ENCODE results near the gene TAS2R50.

Gene TAS2R50

DNA sequence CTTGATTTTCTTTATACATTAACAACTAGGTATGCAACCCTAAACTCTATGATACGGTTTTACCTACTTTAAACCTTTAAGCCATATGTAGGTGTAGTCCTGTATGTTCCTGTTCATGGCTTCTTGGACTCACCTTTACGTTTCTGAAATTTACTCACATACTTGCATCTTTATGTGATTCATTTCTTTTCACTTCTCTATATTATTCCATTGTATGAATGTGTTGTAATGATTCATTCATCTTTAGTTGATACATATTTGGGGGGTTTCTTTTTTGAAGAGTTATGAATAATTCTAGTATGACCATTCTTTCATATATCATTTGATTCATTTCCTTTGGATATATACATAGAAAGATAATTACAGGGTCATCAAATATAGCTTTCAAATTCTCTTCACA, 2.4 kb upstream of the TAS2R50 start:
- H3K9me3 ChIP-seq (ENCODE audit: control insufficient read depth, insufficient read depth, low read length): no peaks in the 10 kb centered on the region
- H3K36me3 ChIP-seq (ENCODE audit: control insufficient read depth, insufficient read depth, low read length): no peaks in the 10 kb centered on the region
- no peak overlapping the region for H3K9ac ChIP-seq (ENCODE audit: low read depth, low read length)
- H3K4me3 ChIP-seq (ENCODE audit: low read depth, low read length): no peak overlapping the region
- H3K27me3 ChIP-seq (ENCODE audit: control insufficient read depth, insufficient read depth, low read length): no peaks in the 10 kb centered on the region
- no peaks in the 10 kb centered on the region for H3K4me1 ChIP-seq (ENCODE audit: control insufficient read depth, insufficient read depth, low read length)

- Histone ChIP-seq H3K4me3 (ENCODE audit: low read depth, low read length) (no peak overlapping the region), H3K9me3 (ENCODE audit: control insufficient read depth, insufficient read depth, low read length) (no peaks in the 10 kb centered on the region), H3K36me3 (ENCODE audit: control insufficient read depth, insufficient read depth, low read length) (no peaks in the 10 kb centered on the region), H3K27me3 (ENCODE audit: control insufficient read depth, insufficient read depth, low read length) (no peaks in the 10 kb centered on the region), H3K4me1 (ENCODE audit: control insufficient read depth, insufficient read depth, low read length) (peaks cover 3% of the 10 kb centered on the region), H3K9ac (ENCODE audit: low read depth, low read length) (no peak overlapping the region)
Measured at GRCh38 chr12:10982244-10982643, 4.5 kb downstream of the TAS2R50 start.

DNA sequence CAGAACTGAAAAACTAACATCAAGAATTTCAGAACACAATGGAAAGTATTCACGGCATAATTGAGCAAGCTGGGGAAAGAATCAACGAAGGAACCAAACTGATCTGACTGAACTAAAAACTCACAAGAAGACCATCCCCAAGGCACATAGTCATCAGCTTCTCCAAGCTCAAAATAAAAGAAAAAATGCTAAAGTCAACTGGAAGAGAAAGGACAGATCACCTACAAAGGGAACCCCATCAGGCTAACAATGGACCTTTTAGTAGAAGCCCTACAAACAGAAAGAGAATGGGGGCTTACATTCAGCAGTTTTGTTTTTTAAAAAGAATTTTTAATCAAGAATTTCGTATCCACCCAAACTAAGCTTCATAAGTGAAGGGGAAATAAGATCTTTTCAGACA, 11.7 kb downstream of the TAS2R50 start:
- no peaks in the 10 kb centered on the region for H3K9me3 ChIP-seq (ENCODE audit: control insufficient read depth, insufficient read depth, low read length)
- H3K9ac ChIP-seq (ENCODE audit: low read depth, low read length): no peak overlapping the region
- H3K4me3 ChIP-seq (ENCODE audit: low read depth, low read length): no peak overlapping the region
- H3K27me3 ChIP-seq (ENCODE audit: control insufficient read depth, insufficient read depth, low read length): no peaks in the 10 kb centered on the region
- peaks cover 18% of the 10 kb centered on the region for H3K4me1 ChIP-seq (ENCODE audit: control insufficient read depth, insufficient read depth, low read length)
- no peaks in the 10 kb centered on the region for H3K36me3 ChIP-seq (ENCODE audit: control insufficient read depth, insufficient read depth, low read length)

DNA sequence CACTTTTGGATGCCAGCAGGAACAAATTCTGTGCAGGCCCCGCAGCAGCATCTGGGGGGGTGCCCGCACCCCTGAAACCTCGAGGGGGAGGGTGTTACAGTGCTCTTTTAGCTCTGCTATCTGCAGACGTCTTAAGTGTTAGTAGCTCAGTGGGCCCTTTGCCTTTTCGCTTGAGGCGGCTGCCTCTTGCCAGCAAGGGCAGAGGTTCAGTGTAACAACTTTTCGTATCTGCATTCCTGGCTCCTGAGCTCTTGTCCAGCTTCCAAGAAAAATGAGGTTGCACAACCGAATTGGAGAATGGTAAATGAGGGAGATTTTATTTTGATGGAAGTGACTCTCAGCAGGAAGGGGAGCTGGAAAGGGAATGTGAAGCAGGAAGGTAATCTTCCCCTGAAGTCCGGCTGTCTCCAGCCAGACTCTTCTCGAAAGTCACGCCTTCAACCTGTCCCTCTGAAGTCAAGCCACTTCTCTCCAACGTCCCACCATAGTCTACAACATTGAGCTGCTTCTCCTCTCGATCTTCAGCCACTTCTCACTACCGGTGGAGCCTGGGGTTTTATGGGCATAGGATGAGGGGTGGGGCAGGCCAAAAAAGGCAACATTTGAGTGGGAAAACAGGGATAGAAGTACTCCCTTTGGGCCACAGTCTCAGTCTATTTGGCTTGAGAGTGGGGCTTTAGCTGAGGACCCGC, 17.8 kb downstream of the TAS2R50 start:
- Histone ChIP-seq H3K9ac (ENCODE audit: low read depth, low read length) (no peak overlapping the region), H3K27me3 (ENCODE audit: control insufficient read depth, insufficient read depth, low read length) (no peaks in the 10 kb centered on the region), H3K4me3 (ENCODE audit: low read depth, low read length) (no peak overlapping the region), H3K9me3 (ENCODE audit: control insufficient read depth, insufficient read depth, low read length) (no peaks in the 10 kb centered on the region), H3K4me1 (ENCODE audit: control insufficient read depth, insufficient read depth, low read length) (no peaks in the 10 kb centered on the region), H3K36me3 (ENCODE audit: control insufficient read depth, insufficient read depth, low read length) (no peaks in the 10 kb centered on the region)

DNA sequence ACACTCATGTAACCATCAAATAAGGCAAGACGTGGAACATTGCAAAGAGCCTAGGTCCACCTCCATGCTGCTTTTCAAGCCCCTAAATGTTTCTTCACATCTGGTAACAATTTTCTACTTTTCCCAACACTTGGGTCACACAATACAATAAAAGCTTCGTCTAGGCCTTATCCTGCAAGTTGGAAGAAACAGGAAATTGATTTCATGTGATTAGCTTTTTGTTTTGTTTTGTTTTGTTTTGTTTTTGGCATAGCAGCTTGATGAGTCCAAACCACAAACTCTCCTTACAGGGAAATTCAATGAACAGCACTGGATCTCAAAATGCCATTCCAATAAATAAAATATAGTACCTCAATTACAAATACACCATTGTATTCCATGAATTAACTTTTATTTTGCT, 19.3 kb downstream of the TAS2R50 start:
- no peak overlapping the region for H3K9ac ChIP-seq (ENCODE audit: low read depth, low read length)
- no peak overlapping the region for H3K4me3 ChIP-seq (ENCODE audit: low read depth, low read length)
- no peaks in the 10 kb centered on the region for H3K9me3 ChIP-seq (ENCODE audit: control insufficient read depth, insufficient read depth, low read length)
- H3K4me1 ChIP-seq (ENCODE audit: control insufficient read depth, insufficient read depth, low read length): no peaks in the 10 kb centered on the region
- H3K27me3 ChIP-seq (ENCODE audit: control insufficient read depth, insufficient read depth, low read length): no peaks in the 10 kb centered on the region
- no peaks in the 10 kb centered on the region for H3K36me3 ChIP-seq (ENCODE audit: control insufficient read depth, insufficient read depth, low read length)

- H3K27me3 ChIP-seq (ENCODE audit: control insufficient read depth, insufficient read depth, low read length): no peaks in the 10 kb centered on the region
- H3K4me1 ChIP-seq (ENCODE audit: control insufficient read depth, insufficient read depth, low read length): no peaks in the 10 kb centered on the region
- no peak overlapping the region for H3K4me3 ChIP-seq (ENCODE audit: low read depth, low read length)
- no peak overlapping the region for H3K9ac ChIP-seq (ENCODE audit: low read depth, low read length)
- no peaks in the 10 kb centered on the region for H3K9me3 ChIP-seq (ENCODE audit: control insufficient read depth, insufficient read depth, low read length)
- no peaks in the 10 kb centered on the region for H3K36me3 ChIP-seq (ENCODE audit: control insufficient read depth, insufficient read depth, low read length)
Measured at GRCh38 chr12:10966314-10966713, 20.4 kb downstream of the TAS2R50 start.

- no peaks in the 10 kb centered on the region for H3K9me3 ChIP-seq (ENCODE audit: control insufficient read depth, insufficient read depth, low read length)
- no peaks in the 10 kb centered on the region for H3K36me3 ChIP-seq (ENCODE audit: control insufficient read depth, insufficient read depth, low read length)
- no peak overlapping the region for H3K4me3 ChIP-seq (ENCODE audit: low read depth, low read length)
- H3K4me1 ChIP-seq (ENCODE audit: control insufficient read depth, insufficient read depth, low read length): no peaks in the 10 kb centered on the region
- no peak overlapping the region for H3K9ac ChIP-seq (ENCODE audit: low read depth, low read length)
- H3K27me3 ChIP-seq (ENCODE audit: control insufficient read depth, insufficient read depth, low read length): no peaks in the 10 kb centered on the region
Measured at GRCh38 chr12:10965476-10965875, 21.2 kb downstream of the TAS2R50 start.

DNA sequence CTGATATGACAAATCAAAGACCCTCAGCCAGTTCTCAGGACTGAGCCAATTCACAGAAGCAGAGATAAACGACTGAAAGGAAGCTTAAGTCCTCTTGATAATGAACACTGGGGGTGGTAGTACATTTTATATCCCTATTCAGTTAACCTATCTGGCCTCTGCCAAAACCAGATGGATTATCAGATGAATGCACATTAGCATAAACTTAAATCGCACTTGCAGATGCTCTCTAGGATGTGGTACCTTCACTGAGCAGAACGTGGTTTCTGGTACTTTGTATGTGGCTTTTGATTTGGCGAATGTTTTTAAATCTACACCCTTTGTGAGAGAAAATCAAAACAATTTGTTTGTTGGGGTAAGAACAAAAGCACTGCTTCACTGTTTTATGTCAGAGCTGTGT, 26.5 kb downstream of the TAS2R50 start:
- Histone ChIP-seq H3K9ac (ENCODE audit: low read depth, low read length) (no peak overlapping the region), H3K4me1 (ENCODE audit: control insufficient read depth, insufficient read depth, low read length) (no peaks in the 10 kb centered on the region), H3K27me3 (ENCODE audit: control insufficient read depth, insufficient read depth, low read length) (no peaks in the 10 kb centered on the region), H3K4me3 (ENCODE audit: low read depth, low read length) (no peak overlapping the region), H3K36me3 (ENCODE audit: control insufficient read depth, insufficient read depth, low read length) (no peaks in the 10 kb centered on the region), H3K9me3 (ENCODE audit: control insufficient read depth, insufficient read depth, low read length) (no peaks in the 10 kb centered on the region)

DNA sequence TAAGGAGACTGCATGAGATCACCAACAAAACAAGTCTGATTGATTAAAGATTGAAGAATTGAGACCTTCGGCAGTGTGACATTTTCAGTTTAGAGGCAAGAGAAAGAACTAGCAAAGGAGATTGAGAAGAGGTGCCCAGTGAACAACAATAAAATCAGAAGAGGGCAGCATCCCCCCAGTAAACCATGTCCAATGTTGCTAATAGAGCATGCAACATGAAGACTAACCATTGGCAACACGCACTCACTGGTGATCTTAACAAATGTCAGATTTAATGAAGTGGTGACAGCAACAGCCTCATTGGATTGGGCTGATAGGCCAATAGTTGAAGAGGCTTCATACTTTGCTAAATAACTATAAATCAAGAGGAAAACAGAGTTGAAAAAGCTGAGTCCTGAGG, 26.9 kb downstream of the TAS2R50 start:
- Histone ChIP-seq H3K4me3 (ENCODE audit: low read depth, low read length) (no peak overlapping the region), H3K4me1 (ENCODE audit: control insufficient read depth, insufficient read depth, low read length) (no peaks in the 10 kb centered on the region), H3K9me3 (ENCODE audit: control insufficient read depth, insufficient read depth, low read length) (no peaks in the 10 kb centered on the region), H3K27me3 (ENCODE audit: control insufficient read depth, insufficient read depth, low read length) (no peaks in the 10 kb centered on the region), H3K9ac (ENCODE audit: low read depth, low read length) (no peak overlapping the region), H3K36me3 (ENCODE audit: control insufficient read depth, insufficient read depth, low read length) (no peaks in the 10 kb centered on the region)

GRCh38 chr12:10957741-10958140, 29.0 kb downstream of the TAS2R50 start:
- no peak overlapping the region for H3K4me3 ChIP-seq (ENCODE audit: low read depth, low read length)
- no peaks in the 10 kb centered on the region for H3K36me3 ChIP-seq (ENCODE audit: control insufficient read depth, insufficient read depth, low read length)
- no peak overlapping the region for H3K9ac ChIP-seq (ENCODE audit: low read depth, low read length)
- H3K9me3 ChIP-seq (ENCODE audit: control insufficient read depth, insufficient read depth, low read length): no peaks in the 10 kb centered on the region
- no peaks in the 10 kb centered on the region for H3K4me1 ChIP-seq (ENCODE audit: control insufficient read depth, insufficient read depth, low read length)
- no peaks in the 10 kb centered on the region for H3K27me3 ChIP-seq (ENCODE audit: control insufficient read depth, insufficient read depth, low read length)

DNA sequence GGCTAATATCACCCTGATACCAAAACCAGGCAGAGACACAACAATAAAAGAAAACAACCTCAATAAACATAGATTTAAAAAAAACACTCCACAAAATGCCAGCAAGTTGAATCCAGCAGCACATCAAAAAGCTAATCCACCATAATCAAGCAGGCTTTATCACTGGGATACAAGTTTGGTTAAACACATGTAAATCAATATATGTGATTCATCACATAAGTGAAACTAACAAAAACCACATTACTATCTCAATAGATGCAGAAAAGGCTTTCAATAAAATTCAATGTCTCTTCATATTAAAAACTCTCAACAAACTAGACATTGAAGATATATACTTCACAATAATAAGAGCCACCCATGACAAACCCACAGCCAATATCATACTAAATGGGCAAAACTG, 30.6 kb downstream of the TAS2R50 start:
- no peak overlapping the region for H3K4me3 ChIP-seq (ENCODE audit: low read depth, low read length)
- H3K4me1 ChIP-seq (ENCODE audit: control insufficient read depth, insufficient read depth, low read length): no peaks in the 10 kb centered on the region
- no peaks in the 10 kb centered on the region for H3K27me3 ChIP-seq (ENCODE audit: control insufficient read depth, insufficient read depth, low read length)
- no peaks in the 10 kb centered on the region for H3K36me3 ChIP-seq (ENCODE audit: control insufficient read depth, insufficient read depth, low read length)
- H3K9ac ChIP-seq (ENCODE audit: low read depth, low read length): no peak overlapping the region
- no peaks in the 10 kb centered on the region for H3K9me3 ChIP-seq (ENCODE audit: control insufficient read depth, insufficient read depth, low read length)

- no peaks in the 10 kb centered on the region for H3K9me3 ChIP-seq (ENCODE audit: control insufficient read depth, insufficient read depth, low read length)
- no peak overlapping the region for H3K9ac ChIP-seq (ENCODE audit: low read depth, low read length)
- H3K4me3 ChIP-seq (ENCODE audit: low read depth, low read length): no peak overlapping the region
- H3K27me3 ChIP-seq (ENCODE audit: control insufficient read depth, insufficient read depth, low read length): no peaks in the 10 kb centered on the region
- no peaks in the 10 kb centered on the region for H3K4me1 ChIP-seq (ENCODE audit: control insufficient read depth, insufficient read depth, low read length)
- H3K36me3 ChIP-seq (ENCODE audit: control insufficient read depth, insufficient read depth, low read length): no peaks in the 10 kb centered on the region
Measured at GRCh38 chr12:10952645-10953044, 34.1 kb downstream of the TAS2R50 start.
